ENCODE measurements around the gene C5orf63.

- TF ChIP-seq CTCF (IDR thresholded peaks at IDR 0.05; ENCODE audit: low read length) = no peak
- TF ChIP-seq EZH2 (IDR thresholded peaks at IDR 0.05; ENCODE audit: borderline replicate concordance, low read length) = no peak
Observed at GRCh38 chr5:127012916-127013315, 60.4 kb downstream of the C5orf63 start.

Data from OCI-LY1 (cell line).